OCI-LY1 (cell line): ENCODE results near the gene NFKBIZ.

Experiments used
- H2AFZ ChIP-seq: fragments of 200-600 bp; sonication (generic), shearing (Covaris generic); 2 replicates; pipeline ENCODE4 v1.6.0; 2014; ENCODE audit warnings: antibody characterized with exemption, mild to moderate bottlenecking, low read length
- H3F3A ChIP-seq: fragments of 200-600 bp; sonication (generic), shearing (Covaris generic); 2 replicates; pipeline ENCODE4 v1.6.0; 2014; ENCODE audit warnings: mild to moderate bottlenecking, antibody characterized with exemption, low read length, moderate library complexity; ENCODE audit not compliant: insufficient read depth
- H3K27ac ChIP-seq: fragments of 200-600 bp; sonication (generic); 2 replicates; pipeline ENCODE4 v1.5.1; 2014; ENCODE audit warnings: low read length, mixed run types, mild to moderate bottlenecking, low read depth; ENCODE audit not compliant: poor library complexity, severe bottlenecking
- H3K27me3 ChIP-seq: fragments of 200-600 bp; sonication (generic); 2 replicates; pipeline ENCODE4 v1.6.0; 2014; ENCODE audit warnings: antibody characterized with exemption, mild to moderate bottlenecking, low read length, moderate library complexity; ENCODE audit not compliant: insufficient read depth
- H3K36me3 ChIP-seq: fragments of 200-600 bp; sonication (generic); 2 replicates; pipeline ENCODE4 v1.6.1; 2014; ENCODE audit warnings: mild to moderate bottlenecking, antibody characterized with exemption, low read length, moderate library complexity, mixed read lengths; ENCODE audit not compliant: insufficient read depth
- H3K4me1 ChIP-seq: fragments of 200-600 bp; sonication (generic); 2 replicates; pipeline ENCODE4 v1.5.1; 2014; ENCODE audit warnings: mild to moderate bottlenecking, low read length, moderate library complexity; ENCODE audit not compliant: insufficient read depth, severe bottlenecking
- H3K4me2 ChIP-seq: fragments of 200-600 bp; sonication (generic), shearing (Covaris generic); 2 replicates; pipeline ENCODE4 v1.6.1; 2014; ENCODE audit warnings: low read length
- H3K4me3 ChIP-seq: fragments of 200-600 bp; sonication (generic); 2 replicates; pipeline ENCODE4 v1.5.1; 2014; ENCODE audit warnings: low read length, low read depth, mild to moderate bottlenecking, mixed read lengths; ENCODE audit not compliant: poor library complexity, severe bottlenecking
- H3K79me2 ChIP-seq: fragments of 200-600 bp; shearing (Covaris generic); 2 replicates; pipeline ENCODE4 v1.6.1; 2016; ENCODE audit warnings: mixed run types, low read length, mixed read lengths; ENCODE audit not compliant: insufficient read depth
- H3K9ac ChIP-seq: fragments of 200-600 bp; sonication (generic), shearing (Covaris generic); 2 replicates; pipeline ENCODE4 v1.6.1; 2014; ENCODE audit warnings: mild to moderate bottlenecking, low read length, mixed read lengths
- H3K9me2 ChIP-seq: fragments of 200-600 bp; sonication (generic), shearing (Covaris generic); 2 replicates; pipeline ENCODE4 v1.6.1; 2014; ENCODE audit warnings: low read depth, mild to moderate bottlenecking, low read length, mixed read lengths
- H3K9me3 ChIP-seq: fragments of 200-600 bp; shearing (Covaris generic); 2 replicates; pipeline ENCODE4 v1.6.1; 2014; ENCODE audit warnings: low read length, mixed read lengths
- H4K20me1 ChIP-seq: fragments of 200-600 bp; sonication (generic), shearing (Covaris generic); 2 replicates; pipeline ENCODE4 v1.6.0; 2016; ENCODE audit warnings: mild to moderate bottlenecking, low read length; ENCODE audit not compliant: insufficient read depth
- EZH2 ChIP-seq: fragments of 200-600 bp; sonication (generic), shearing (Covaris generic); IDR thresholded peaks from 2 replicates; pipeline ENCODE4 v1.8.0; 2017; ENCODE audit warnings: borderline replicate concordance, mixed run types, mild to moderate bottlenecking, antibody characterized with exemption, low read length, moderate library complexity, mixed read lengths
- TF ChIP-seq, protein P1 (sequence below): fragments of 200-600 bp; sonication (generic), shearing (Covaris generic); IDR thresholded peaks from 2 replicates; pipeline ENCODE4 v1.5.1; 2017; ENCODE audit warnings: mild to moderate bottlenecking, antibody characterized with exemption, low read length, moderate library complexity, mixed read lengths

Gene NFKBIZ

DNA sequence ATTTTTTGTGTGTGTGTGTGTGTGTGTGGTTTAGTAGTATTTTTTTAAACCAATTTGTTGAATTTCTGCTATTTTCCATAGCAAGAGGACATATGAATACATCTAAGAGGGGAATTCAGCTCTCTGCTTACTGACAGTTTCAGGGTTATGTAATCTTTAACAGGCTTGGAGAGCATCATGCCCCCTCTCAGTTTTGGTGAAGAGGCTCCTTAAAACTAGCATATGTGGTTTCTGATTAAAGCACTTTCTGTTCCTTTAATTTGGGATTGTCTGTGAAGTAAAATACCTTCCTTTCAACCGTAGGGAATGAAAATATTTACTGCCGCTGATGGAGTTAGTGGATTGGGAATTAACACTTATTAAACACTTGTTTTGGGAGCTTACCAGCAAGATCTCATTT lies 19.4 kb upstream of the NFKBIZ start:
- H3K4me2 ChIP-seq: peak overlapping the region; percentile 72
- 0 out of 2 replicates have a peak, but pooled peaks cover 3% of the 10 kb centered on the region for H3F3A ChIP-seq
- peak overlapping the region; percentile 80 for H3K9ac ChIP-seq
- H3K36me3 ChIP-seq: peaks cover 26% of the 10 kb centered on the region
- peaks cover 14% of the 10 kb centered on the region; the same call in 1 of the 2 replicates for H3K79me2 ChIP-seq
- H3K9me2 ChIP-seq: no peaks in the 10 kb centered on the region
- H3K27me3 ChIP-seq: no peaks in the 10 kb centered on the region
- no peaks in the 10 kb centered on the region for H3K9me3 ChIP-seq
- TF ChIP-seq, protein P1, sequence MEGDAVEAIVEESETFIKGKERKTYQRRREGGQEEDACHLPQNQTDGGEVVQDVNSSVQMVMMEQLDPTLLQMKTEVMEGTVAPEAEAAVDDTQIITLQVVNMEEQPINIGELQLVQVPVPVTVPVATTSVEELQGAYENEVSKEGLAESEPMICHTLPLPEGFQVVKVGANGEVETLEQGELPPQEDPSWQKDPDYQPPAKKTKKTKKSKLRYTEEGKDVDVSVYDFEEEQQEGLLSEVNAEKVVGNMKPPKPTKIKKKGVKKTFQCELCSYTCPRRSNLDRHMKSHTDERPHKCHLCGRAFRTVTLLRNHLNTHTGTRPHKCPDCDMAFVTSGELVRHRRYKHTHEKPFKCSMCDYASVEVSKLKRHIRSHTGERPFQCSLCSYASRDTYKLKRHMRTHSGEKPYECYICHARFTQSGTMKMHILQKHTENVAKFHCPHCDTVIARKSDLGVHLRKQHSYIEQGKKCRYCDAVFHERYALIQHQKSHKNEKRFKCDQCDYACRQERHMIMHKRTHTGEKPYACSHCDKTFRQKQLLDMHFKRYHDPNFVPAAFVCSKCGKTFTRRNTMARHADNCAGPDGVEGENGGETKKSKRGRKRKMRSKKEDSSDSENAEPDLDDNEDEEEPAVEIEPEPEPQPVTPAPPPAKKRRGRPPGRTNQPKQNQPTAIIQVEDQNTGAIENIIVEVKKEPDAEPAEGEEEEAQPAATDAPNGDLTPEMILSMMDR: no peak
- no peak for TF ChIP-seq EZH2
- no peak overlapping the region for H2AFZ ChIP-seq
- peak overlapping the region; percentile 72 for H3K4me3 ChIP-seq
- no peaks in the 10 kb centered on the region for H4K20me1 ChIP-seq
- H3K27ac ChIP-seq: peak overlapping the region; percentile 88
- H3K4me1 ChIP-seq: peaks cover 52% of the 10 kb centered on the region

DNA sequence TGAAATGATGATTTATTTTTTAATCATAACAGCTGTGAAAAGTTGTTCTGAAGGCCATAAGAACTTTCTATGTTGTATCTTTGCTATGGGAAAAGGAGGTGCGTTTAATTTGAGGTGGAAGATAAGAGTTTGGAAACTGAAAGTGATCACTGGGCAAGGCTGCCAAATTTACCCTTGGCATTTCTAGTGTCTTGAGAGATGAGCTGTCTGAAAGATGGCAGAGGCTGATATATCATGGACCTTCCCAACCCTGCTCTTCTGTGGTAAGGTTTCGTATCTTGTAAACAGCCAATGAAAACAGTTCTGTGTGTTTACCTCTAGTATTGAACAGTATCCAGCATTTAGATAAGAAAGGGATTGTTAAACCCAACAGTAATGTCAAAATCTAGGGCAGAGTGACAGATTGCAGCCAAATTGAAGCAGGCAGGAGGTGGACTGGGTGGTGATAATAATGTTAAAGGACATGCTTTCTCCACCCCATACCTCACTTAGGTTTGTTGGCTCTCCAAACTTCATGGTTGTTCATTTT lies 15.8 kb upstream of the NFKBIZ start:
- TF ChIP-seq EZH2: no peak
- Histone ChIP-seq H3K27me3 (no peaks in the 10 kb centered on the region), H3K36me3 (peaks cover 31% of the 10 kb centered on the region), H2AFZ (no peak overlapping the region), H3K4me2 (no peak overlapping the region), H3F3A (no peaks in the 10 kb centered on the region), H3K9me3 (no peaks in the 10 kb centered on the region), H3K4me1 (peaks cover 46% of the 10 kb centered on the region), H4K20me1 (no peaks in the 10 kb centered on the region), H3K4me3 (no peak overlapping the region), H3K27ac (no peak overlapping the region), H3K9me2 (no peaks in the 10 kb centered on the region), H3K79me2 (peaks cover 25% of the 10 kb centered on the region; the same call in 1 of the 2 replicates), H3K9ac (no peak overlapping the region)

DNA sequence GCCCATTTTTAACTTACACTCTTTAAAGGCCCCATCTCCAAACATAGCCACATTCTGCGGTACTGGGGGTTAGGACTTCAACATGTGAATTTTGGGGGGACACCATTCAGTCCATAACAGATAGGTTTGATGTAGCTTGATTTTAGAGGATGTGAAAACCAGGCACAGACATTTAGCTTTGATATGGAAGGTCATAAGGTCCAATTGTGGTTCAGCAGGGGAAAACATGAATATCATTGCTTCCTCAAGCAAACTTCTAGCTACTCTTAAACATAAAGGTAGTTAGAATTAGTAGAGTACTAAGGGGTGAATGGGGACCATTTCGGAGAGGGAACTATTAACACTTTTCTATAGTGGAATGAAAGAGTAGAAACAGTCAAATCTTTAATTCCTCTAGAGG lies 13.6 kb upstream of the NFKBIZ start:
- no peak overlapping the region for H3K4me2 ChIP-seq

More for the DNA sequence above, 13.6 kb upstream of the NFKBIZ start:
- Histone ChIP-seq H3K27me3 (no peaks in the 10 kb centered on the region), H2AFZ (no peak overlapping the region), H3K9me3 (no peaks in the 10 kb centered on the region), H4K20me1 (no peaks in the 10 kb centered on the region), H3F3A (no peaks in the 10 kb centered on the region), H3K4me1 (peaks cover 29% of the 10 kb centered on the region), H3K9ac (no peak overlapping the region), H3K4me3 (no peak overlapping the region), H3K27ac (no peak overlapping the region), H3K79me2 (peaks cover 16% of the 10 kb centered on the region; the same call in 1 of the 2 replicates), H3K9me2 (no peaks in the 10 kb centered on the region), H3K36me3 (peaks cover 27% of the 10 kb centered on the region)
- TF ChIP-seq, protein P1: no peak
- TF ChIP-seq EZH2: no peak
